ENCODE measurements around the gene FHOD3. TPM values are rescaled to one million over a fixed set of nuclear protein-coding genes. Genes with fewer than 3 reads are reported as not detected.

The FHOD3 gene
- total RNA-seq, 2 donors from 2014 or later: 19.8 to 24.9 TPM

DNA sequence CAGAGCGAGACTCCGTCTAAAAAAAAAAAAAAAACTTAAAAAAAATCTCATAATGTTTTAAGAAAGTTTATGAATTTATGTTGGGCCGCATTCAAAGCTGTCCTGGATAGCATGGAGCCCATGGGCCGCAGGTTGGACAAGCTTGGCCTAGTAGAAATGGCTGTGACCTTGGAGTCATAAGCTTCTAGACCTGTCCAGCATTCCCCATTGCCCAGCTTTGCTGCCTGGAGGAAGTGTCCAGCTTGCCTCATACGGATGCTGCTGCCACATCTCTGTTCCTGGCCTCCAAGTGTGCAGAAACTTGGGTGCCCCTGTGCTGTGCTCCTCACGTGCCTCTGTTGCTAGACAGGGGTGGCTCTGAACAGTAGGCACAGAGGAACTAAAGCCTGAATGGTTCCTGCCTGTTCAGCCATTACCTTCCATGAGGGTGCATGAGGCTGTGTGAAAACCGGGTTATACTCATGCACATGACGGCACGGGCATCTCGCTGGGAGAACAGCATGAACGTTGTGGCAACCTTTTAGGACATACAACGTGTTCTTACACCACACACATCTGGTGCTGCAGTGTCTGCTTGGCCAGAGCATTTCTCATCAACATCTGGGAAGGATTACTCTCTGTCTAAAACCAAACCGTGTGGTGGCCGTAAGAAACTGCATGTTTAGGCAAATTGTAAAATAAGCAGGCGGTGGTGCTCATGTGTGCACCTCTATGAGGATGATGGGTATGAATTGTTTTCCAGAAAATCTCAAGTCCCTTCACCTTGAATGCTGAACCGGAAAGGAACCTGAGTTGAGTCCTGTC lies 38.2 kb downstream of the FHOD3 start:
- no peak overlapping the region for H3K4me3 ChIP-seq
- no peaks in the 10 kb centered on the region for H3K27me3 ChIP-seq (replicated peaks; ENCODE audit: insufficient read depth)
- DNase-seq (ENCODE audit: low spot score) (no peak), ATAC-seq (ENCODE audit: insufficient number of reproducible peaks, low FRiP score, low read depth) (no peak)
- H3K36me3 ChIP-seq: no peaks in the 10 kb centered on the region
- peaks cover 0 to 8% of the 10 kb centered on the region in 2 donors for H3K4me1 ChIP-seq (ENCODE audit: control insufficient read depth in 1 of 2, low read depth in 2 of 2)
- H3K9me3 ChIP-seq: no peaks in the 10 kb centered on the region
- H3K27ac ChIP-seq: no peak overlapping the region
- TF ChIP-seq, protein P1, sequence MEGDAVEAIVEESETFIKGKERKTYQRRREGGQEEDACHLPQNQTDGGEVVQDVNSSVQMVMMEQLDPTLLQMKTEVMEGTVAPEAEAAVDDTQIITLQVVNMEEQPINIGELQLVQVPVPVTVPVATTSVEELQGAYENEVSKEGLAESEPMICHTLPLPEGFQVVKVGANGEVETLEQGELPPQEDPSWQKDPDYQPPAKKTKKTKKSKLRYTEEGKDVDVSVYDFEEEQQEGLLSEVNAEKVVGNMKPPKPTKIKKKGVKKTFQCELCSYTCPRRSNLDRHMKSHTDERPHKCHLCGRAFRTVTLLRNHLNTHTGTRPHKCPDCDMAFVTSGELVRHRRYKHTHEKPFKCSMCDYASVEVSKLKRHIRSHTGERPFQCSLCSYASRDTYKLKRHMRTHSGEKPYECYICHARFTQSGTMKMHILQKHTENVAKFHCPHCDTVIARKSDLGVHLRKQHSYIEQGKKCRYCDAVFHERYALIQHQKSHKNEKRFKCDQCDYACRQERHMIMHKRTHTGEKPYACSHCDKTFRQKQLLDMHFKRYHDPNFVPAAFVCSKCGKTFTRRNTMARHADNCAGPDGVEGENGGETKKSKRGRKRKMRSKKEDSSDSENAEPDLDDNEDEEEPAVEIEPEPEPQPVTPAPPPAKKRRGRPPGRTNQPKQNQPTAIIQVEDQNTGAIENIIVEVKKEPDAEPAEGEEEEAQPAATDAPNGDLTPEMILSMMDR (IDR thresholded peaks at IDR 0.05): no peak

DNA sequence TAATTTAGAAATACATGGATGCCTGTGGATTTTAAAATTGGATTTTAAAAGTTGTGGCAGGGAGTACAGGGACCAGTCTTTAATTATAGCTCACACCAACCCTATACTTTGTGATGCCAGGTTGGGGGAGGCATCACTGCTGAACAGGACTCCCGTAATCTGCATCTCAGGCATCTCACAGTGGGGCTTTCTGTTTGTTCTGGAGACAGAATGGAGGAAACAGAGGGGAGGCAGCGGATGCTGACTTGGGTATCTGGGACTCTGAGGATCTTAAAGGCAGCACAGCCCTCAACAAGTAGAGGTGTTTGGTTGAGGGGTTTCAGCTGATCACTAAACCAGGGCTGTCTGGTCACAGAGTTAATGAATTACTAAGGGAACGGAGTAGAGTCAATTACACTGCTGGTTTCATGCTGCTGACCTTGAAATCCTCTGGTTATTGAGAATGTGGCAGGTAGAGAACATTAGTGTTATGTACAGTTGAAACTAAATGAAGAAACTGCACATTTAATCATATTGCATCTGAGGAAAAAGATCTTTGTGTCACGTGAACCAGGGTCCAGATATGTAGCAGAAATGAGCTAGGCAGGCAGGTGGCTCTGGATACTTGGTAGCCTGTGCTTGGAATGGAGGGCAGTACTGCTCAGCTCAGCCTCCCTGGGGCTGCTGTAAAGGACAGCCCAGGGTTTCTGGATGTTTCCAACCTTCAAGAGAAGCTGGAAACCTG lies 40.3 kb downstream of the FHOD3 start:
- H3K36me3 ChIP-seq: no peaks in the 10 kb centered on the region
- no peak overlapping the region for H3K27ac ChIP-seq
- H3K4me3 ChIP-seq: no peak overlapping the region
- DNase-seq (ENCODE audit: low spot score) (no peak), ATAC-seq (ENCODE audit: insufficient number of reproducible peaks, low FRiP score, low read depth) (no peak)
- no peaks in the 10 kb centered on the region for H3K27me3 ChIP-seq (replicated peaks; ENCODE audit: insufficient read depth)
- TF ChIP-seq, protein P1 (IDR thresholded peaks at IDR 0.05): no peak
- H3K9me3 ChIP-seq: no peaks in the 10 kb centered on the region
- H3K4me1 ChIP-seq (ENCODE audit: control insufficient read depth in 1 of 2, low read depth in 2 of 2): peaks cover 0 to 8% of the 10 kb centered on the region in 2 donors

DNA sequence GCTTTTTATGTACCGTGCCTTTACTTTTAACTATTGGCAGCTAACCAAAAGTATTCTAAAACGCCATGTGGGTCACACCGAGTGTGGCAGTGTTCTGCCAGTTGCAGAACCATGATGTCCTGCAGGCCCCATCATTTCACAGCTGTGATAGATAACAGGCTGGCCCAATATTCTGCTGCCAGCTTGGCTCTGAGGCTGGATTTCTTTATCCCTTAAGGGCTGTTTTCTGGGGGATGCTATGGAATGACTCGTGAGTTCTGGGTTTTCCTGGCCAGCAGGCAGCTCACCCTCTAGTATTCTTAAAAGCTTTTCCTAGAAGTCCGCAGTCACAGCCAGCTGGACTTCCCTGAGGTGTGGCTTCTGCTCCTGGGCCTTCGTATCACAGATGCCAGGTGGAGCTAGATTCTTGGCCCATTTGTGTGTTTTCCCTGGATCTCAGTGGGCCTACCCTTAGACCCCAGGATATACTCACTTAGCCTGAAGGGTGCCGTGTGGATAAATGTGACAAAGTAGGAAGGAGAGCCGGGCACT lies 41.0 kb downstream of the FHOD3 start:
- Histone ChIP-seq H3K9me3 (no peaks in the 10 kb centered on the region), H3K36me3 (no peaks in the 10 kb centered on the region), H3K27me3 (replicated peaks; ENCODE audit: insufficient read depth) (no peaks in the 10 kb centered on the region), H3K4me1 (ENCODE audit: control insufficient read depth in 1 of 2, low read depth in 2 of 2) (peaks cover 0 to 8% of the 10 kb centered on the region in 2 donors), H3K4me3 (no peak overlapping the region), H3K27ac (no peak overlapping the region)
- ATAC-seq (ENCODE audit: insufficient number of reproducible peaks, low FRiP score, low read depth): no peak
- TF ChIP-seq, protein P1 (IDR thresholded peaks at IDR 0.05): no peak
- DNase-seq (ENCODE audit: low spot score): no peak

DNA sequence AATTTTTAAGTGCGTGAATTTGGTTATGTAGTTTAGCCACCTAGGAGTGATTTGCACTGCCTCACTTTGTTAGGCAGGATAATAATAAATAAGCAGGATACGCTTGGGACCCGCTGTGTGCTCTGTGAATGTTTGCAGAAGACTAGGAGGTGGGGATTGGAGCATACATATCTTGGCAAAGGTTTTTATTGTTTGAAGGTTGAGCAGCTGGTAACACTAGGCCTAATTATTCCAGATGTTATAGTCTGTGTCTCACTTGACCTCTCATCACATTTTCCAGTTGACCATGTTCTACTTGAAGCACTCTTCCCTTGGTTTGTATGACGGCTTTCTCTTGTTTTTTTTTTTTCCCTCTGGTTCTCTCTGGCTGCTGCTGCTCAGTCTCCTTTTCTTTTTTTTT lies 42.7 kb downstream of the FHOD3 start:
- no peaks in the 10 kb centered on the region for H3K36me3 ChIP-seq
- peaks cover 0 to 8% of the 10 kb centered on the region in 2 donors for H3K4me1 ChIP-seq (ENCODE audit: control insufficient read depth in 1 of 2, low read depth in 2 of 2)
- no peaks in the 10 kb centered on the region for H3K9me3 ChIP-seq
- DNase-seq (ENCODE audit: low spot score): no peak
- TF ChIP-seq, protein P1 (IDR thresholded peaks at IDR 0.05): no peak
- no peak overlapping the region for H3K27ac ChIP-seq
- no peaks in the 10 kb centered on the region for H3K27me3 ChIP-seq (replicated peaks; ENCODE audit: insufficient read depth)
- no peak for ATAC-seq (ENCODE audit: insufficient number of reproducible peaks, low FRiP score, low read depth)
- H3K4me3 ChIP-seq: no peak overlapping the region

DNA sequence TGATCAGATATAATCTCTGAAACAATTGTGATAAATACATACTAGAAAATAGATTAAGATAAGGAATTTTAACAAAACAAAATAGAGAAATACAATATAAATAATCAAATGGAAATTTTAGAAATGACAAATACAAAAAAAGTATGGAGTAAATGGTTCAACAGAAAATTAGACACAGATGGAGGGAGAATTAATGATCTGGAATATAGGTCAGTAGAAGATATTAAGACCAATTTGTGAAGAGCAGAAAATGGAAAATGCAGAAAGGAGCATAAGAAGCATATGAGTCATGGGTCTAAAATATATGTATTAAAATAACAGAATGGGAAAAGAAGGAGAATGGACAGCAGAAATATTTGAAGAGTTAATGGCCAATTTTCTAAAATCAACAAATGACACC lies 44.4 kb downstream of the FHOD3 start:
- H3K9me3 ChIP-seq: no peaks in the 10 kb centered on the region
- H3K27ac ChIP-seq: no peak overlapping the region
- ATAC-seq (ENCODE audit: insufficient number of reproducible peaks, low FRiP score, low read depth): no peak
- no peaks in the 10 kb centered on the region for H3K27me3 ChIP-seq (replicated peaks; ENCODE audit: insufficient read depth)
- no peak for DNase-seq (ENCODE audit: low spot score)
- no peak overlapping the region for H3K4me3 ChIP-seq
- H3K36me3 ChIP-seq: no peaks in the 10 kb centered on the region
- TF ChIP-seq, protein P1 (IDR thresholded peaks at IDR 0.05): no peak
- H3K4me1 ChIP-seq (ENCODE audit: control insufficient read depth in 1 of 2, low read depth in 2 of 2): peaks cover 0 to 8% of the 10 kb centered on the region in 2 donors
